Smooth muscle cell of the umbilical artery (primary cell): ENCODE results near the gene NAGPA. TPM values are rescaled to one million over a fixed set of nuclear protein-coding genes. Genes with fewer than 3 reads are reported as not detected.

ENCODE experiments used
- total RNA-seq: library from RNA; depleted of rRNA; stranded (reverse); fragments of >200 nt; gene quantifications from 2 replicates; pipeline ENCODE4 v1.2.3, GENCODE V29; 2014

NAGPA gene, protein sequence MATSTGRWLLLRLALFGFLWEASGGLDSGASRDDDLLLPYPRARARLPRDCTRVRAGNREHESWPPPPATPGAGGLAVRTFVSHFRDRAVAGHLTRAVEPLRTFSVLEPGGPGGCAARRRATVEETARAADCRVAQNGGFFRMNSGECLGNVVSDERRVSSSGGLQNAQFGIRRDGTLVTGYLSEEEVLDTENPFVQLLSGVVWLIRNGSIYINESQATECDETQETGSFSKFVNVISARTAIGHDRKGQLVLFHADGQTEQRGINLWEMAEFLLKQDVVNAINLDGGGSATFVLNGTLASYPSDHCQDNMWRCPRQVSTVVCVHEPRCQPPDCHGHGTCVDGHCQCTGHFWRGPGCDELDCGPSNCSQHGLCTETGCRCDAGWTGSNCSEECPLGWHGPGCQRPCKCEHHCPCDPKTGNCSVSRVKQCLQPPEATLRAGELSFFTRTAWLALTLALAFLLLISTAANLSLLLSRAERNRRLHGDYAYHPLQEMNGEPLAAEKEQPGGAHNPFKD
- 18.5 and 25.8 TPM in 2 replicates for total RNA-seq

GRCh38 chr16:5033256-5034166 is at the start of gene NAGPA:
Gene NAGPA (minus strand): TSS chr16:5033935. CDS start chr16:5033914, 21 bp downstream.

GRCh38 chr16:5071681-5072333 is 38.1 kb upstream of the NAGPA start, which contains the start of gene ALG1:
Gene ALG1 (plus strand): TSS chr16:5071843. CDS start chr16:5071850, 7 bp downstream.

GRCh38 chr16:5065813-5066212 is 32.1 kb upstream of the NAGPA start, which contains the start of gene C16orf89:
Gene C16orf89 (minus strand): TSS chr16:5065956. CDS start chr16:5065908, 48 bp downstream.

Other genes with a start within 250 kb of the NAGPA start
- gene SEPTIN12, start 245.6 kb downstream of the NAGPA start, total RNA-seq: not detected in 2 replicates
- gene SMIM22, start 238.6 kb downstream of the NAGPA start, total RNA-seq: not detected in 2 replicates
- 28.5 and 33.3 TPM in 2 replicates for gene ROGDI, start 231.3 kb downstream of the NAGPA start, total RNA-seq
- 48.1 and 67.9 TPM in 2 replicates for gene GLYR1, start 186.6 kb downstream of the NAGPA start, total RNA-seq
- gene UBN1, start 186.5 kb downstream of the NAGPA start, total RNA-seq: 18.1 and 28.7 TPM in 2 replicates
- under 0.01 and 0.05 TPM in 2 replicates for gene PPL, start 96.8 kb downstream of the NAGPA start, total RNA-seq
- gene SEC14L5, start 75.6 kb downstream of the NAGPA start, total RNA-seq: under 0.01 TPM in 1 of 2 replicates, not detected in the other
- gene C16orf89, start 32.0 kb upstream of the NAGPA start, total RNA-seq: not detected in 2 replicates
- gene ALG1, start 37.9 kb upstream of the NAGPA start, total RNA-seq: 23.8 and 27.9 TPM in 2 replicates
- 12.2 and 15.8 TPM in 2 replicates for gene EEF2KMT, start 63.9 kb upstream of the NAGPA start, total RNA-seq